Fibroblast of the aortic adventitia (primary cell): Measurements from ENCODE around the gene IL24. TPM values are rescaled to one million over a fixed set of nuclear protein-coding genes. Genes with fewer than 3 reads are reported as not detected.
"Not testable (repeated sequence)": the region's sequence is repeated elsewhere in the genome, so short reads cannot be mapped to it uniquely, and the experiment has no call there.

Experiments used
- DNase-seq: peaks from one replicate; pipeline ENCODE4 v3.0.0-alpha.2; 2010; ENCODE audit warnings: low read depth
- H3K4me3 ChIP-seq: 2 replicates; pipeline ENCODE4 v1.5.1; 2011; ENCODE audit warnings: low read depth, mild to moderate bottlenecking, control low read depth, low read length, moderate library complexity
- CTCF ChIP-seq: IDR thresholded peaks from 2 replicates; pipeline ENCODE4 v1.5.1; 2011; ENCODE audit warnings: mild to moderate bottlenecking, low read length, control low read depth, inconsistent platforms; ENCODE audit not compliant: insufficient read depth
- total RNA-seq: library from RNA; depleted of rRNA; stranded (reverse); fragments of >200 nt; gene quantifications from 2 replicates; pipeline ENCODE4 v1.2.3, GENCODE V29; 2012; ENCODE audit warnings: low replicate concordance

IL24 gene
- total RNA-seq, 1 donor = not detected

- no peak overlapping the region for H3K4me3 ChIP-seq
- no peak for TF ChIP-seq CTCF
- no peak for DNase-seq
These were observed 18.9 kb downstream of the IL24 start for GRCh38 chr1:206916000-206916709.

GRCh38 chr1:206918076-206918475 lies 20.8 kb downstream of the IL24 start:
- DNase-seq = no peak
- no peak for TF ChIP-seq CTCF
- H3K4me3 ChIP-seq = no peak overlapping the region

GRCh38 chr1:206921772-206922265 lies 24.6 kb downstream of the IL24 start, which contains the start of gene FCMR:
Gene FCMR (minus strand): TSS chr1:206921941. CDS start chr1:206921854, 87 bp downstream.
- TF ChIP-seq CTCF = no peak
- no peak for DNase-seq
- no peak within 1 kb of the TSS for H3K4me3 ChIP-seq

GRCh38 chr1:206922524-206922923 lies 25.3 kb downstream of the IL24 start:
- no peak for TF ChIP-seq CTCF
- no peak for DNase-seq
- H3K4me3 ChIP-seq = no peak overlapping the region

- DNase-seq = no peak
- no peak for TF ChIP-seq CTCF
- H3K4me3 ChIP-seq = no peak overlapping the region
These were observed 26.0 kb downstream of the IL24 start for GRCh38 chr1:206923009-206923960.

GRCh38 chr1:206923961-206924557 lies 26.8 kb downstream of the IL24 start:
- not testable (repeated sequence) for DNase-seq

More at GRCh38 chr1:206923961-206924557, 26.8 kb downstream of the IL24 start:
- not testable (repeated sequence) for H3K4me3 ChIP-seq
